NOMO-1 treated with DMSO at 0.1 percent for 48 hours (cell line): ENCODE data around the gene SPEF1.

Experiments
- DNase-seq: peaks from one replicate; lab custom pipeline; 2025; ENCODE audit not compliant: unreplicated experiment; lab: John Stamatoyannopoulos, UW

Gene SPEF1

DNA sequence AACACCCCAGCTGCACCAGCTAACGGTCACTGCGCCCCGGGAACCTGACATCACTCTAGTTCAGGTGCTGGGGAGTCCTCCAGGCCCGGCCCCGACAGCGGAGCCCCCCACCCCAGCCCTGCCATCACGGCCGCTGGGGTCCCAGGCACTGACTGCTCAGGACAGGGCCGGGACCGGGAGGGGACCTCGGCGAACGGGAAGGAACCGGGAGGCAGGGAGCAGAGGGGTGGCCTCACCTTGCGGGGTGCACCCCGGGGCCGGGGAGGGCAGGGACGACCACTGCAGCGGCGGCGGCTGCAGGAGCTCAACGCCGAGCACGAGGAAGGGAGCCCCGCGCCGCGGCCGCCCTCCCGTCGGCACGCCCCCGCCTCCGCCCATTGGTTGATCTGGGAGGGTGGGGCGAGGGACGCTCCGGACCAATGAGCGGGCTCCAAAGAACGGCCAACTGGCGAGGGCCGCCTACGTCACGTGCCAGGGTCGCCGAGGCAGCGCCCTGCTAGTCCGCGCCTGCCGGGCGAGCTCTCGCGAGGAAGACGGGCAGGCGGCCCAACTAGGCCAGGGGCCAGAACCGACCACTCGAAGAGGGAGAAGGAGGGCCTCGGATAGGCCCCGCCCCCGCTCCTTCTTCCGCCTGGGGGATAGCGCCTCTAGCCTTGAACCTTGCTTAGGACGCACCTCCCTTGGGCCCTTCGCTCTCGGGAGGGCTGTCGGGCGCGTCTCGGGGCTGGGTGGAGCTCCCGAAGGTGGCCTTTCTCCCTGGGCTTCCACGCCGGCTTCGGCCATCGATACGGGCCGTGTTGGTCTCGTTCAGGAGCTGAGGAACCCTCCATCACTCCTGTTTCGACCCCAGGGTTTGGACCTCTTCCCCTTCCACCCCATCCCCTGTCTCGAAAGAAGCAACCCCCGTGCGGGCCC is 13.6 kb downstream of the SPEF1 start, which contains the start of gene ADISSP:
Gene ADISSP (minus strand): TSS at position 327 of the 915 bp plus-strand sequence. CDS start 7,653 bp downstream, outside the sequence.
- DNase-seq: peak; percentile 98

GRCh38 chr20:3767110-3767426 is 14.2 kb downstream of the SPEF1 start:
- DNase-seq: no peak

GRCh38 chr20:3766422-3767109 is 14.7 kb downstream of the SPEF1 start:
- DNase-seq: no peak

DNA sequence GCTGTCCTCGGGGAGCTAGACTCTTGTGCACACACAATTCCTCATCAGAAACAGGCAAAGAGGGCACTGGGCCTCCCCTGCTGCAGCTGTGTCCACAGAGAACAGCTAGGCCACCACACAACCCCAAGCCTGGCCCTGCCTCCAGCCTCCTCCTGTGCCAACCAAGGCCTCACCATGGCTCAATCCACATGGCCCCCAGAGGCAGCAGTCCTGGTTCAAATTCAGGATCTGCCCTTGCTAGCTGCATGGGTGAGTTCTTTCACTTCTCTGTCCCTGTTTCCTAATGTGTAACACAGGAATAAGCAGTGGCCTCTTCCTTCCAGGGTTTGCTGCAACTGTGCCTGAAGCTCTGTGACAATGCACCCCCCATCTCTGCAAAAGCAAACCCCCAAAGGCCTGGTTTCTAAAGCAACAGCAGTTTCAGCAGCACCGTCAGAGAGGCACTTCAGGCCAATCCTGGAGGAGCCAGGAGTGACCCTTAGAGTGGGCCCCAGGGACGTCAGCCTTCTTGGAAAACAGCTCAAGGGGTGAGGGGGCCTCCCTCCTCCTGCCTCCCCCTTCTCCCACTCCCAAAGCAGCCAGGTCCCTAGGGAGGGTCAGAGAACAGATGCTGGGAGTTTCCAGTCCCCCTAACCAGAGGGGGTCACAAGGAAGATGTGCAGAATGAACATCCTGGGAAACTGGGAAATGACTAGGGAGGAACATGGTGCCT is 15.9 kb downstream of the SPEF1 start:
- no peak for DNase-seq

- DNase-seq: no peak
These were observed 16.6 kb downstream of the SPEF1 start for GRCh38 chr20:3764659-3765058.

- peak; percentile 51 for DNase-seq
These were observed 17.3 kb downstream of the SPEF1 start for GRCh38 chr20:3763671-3764601.

- DNase-seq: no peak
These were observed 20.4 kb downstream of the SPEF1 start for GRCh38 chr20:3760655-3761348.

- DNase-seq: no peak
These were observed 21.4 kb downstream of the SPEF1 start for GRCh38 chr20:3759884-3760283.

DNA sequence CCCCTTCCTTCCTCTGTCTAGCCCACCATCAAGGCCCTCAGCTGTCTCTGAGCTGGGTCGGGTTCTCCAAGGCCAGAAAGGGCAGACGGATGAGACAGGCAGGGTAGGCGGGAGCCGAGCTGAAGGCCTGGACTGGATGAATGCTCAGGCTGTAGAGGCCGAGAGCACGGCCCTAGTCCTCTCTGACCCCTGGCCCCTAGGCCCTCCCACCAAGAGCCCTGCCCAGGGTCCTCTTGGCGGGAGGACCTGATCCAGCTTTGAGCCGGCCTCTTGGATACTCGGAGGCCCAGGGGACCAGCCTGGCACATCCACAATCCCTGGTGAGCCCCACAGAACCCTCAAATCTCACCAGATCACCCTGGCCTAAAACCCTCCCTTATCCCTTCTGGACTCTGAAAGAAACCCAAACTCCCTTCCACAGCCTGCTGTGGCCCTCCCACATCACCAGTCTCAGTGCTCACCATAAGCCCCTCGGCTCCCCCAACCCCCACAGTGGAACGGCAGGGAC is 21.9 kb downstream of the SPEF1 start:
- no peak for DNase-seq

- DNase-seq: no peak
These were observed 22.7 kb downstream of the SPEF1 start for GRCh38 chr20:3758566-3758965.

GRCh38 chr20:3757268-3757667 is 24.0 kb downstream of the SPEF1 start:
- DNase-seq: peak; percentile 17

GRCh38 chr20:3755814-3756480 is 25.3 kb downstream of the SPEF1 start:
- DNase-seq: no peak

GRCh38 chr20:3755269-3755668 is 26.0 kb downstream of the SPEF1 start:
- DNase-seq: no peak

GRCh38 chr20:3754276-3754630 is 27.0 kb downstream of the SPEF1 start:
- no peak for DNase-seq

- DNase-seq: no peak
These were observed 27.6 kb downstream of the SPEF1 start for GRCh38 chr20:3753501-3754275.

- DNase-seq: peak; percentile 68
These were observed 28.1 kb downstream of the SPEF1 start for GRCh38 chr20:3753098-3753497.

DNA sequence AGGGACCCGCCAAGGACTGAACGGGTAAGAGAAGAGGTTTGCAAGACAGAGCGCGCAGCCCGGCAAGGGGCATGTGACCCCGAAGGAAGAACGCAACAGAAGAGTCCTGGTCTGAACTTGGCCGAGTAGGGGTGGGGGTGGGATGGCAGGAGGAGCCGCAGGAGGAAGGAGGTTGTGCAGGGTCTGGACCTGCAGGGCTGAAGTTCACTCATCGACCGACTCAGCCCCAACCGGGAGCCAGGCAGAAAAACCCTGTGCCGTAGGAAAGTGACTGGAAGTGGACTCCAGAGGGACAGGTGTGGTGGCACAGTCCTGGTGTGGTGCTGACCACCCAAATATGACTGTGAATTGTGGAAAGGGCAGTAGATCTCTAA is 28.9 kb downstream of the SPEF1 start:
- no peak for DNase-seq

- no peak for DNase-seq
These were observed 29.4 kb downstream of the SPEF1 start for GRCh38 chr20:3751675-3752385.
